ENCODE data around the gene RND2.
"Not testable (repeated sequence)": the region's sequence is repeated elsewhere in the genome, so short reads cannot be mapped to it uniquely, and the experiment has no call there.

The RND2 gene

GRCh38 chr17:43024407-43025289, at the start of gene RND2:
TSS of gene RND2 (plus strand) at chr17:43025231. CDS start at chr17:43025348, 117 bp downstream.
- DNase-seq = peak; percentile 75

- no peak for DNase-seq
Measured at GRCh38 chr17:42975265-42975664, 49.8 kb upstream of the RND2 start.

- DNase-seq = not testable (repeated sequence)
Measured at GRCh38 chr17:42975701-42976100, 49.3 kb upstream of the RND2 start.

- no peak for DNase-seq
Measured at GRCh38 chr17:42979511-42980273, 45.3 kb upstream of the RND2 start, which contains the start of gene PTGES3L. TSS of gene PTGES3L (minus strand) at chr17:42980080. CDS start at chr17:42980053, 27 bp downstream.

- peak; percentile 88 for DNase-seq
Measured at GRCh38 chr17:42980274-42980765, 44.7 kb upstream of the RND2 start, which contains the start of gene RUNDC1. TSS of gene RUNDC1 (plus strand) at chr17:42980565. CDS start at chr17:42980577, 12 bp downstream.

- peak; percentile 65 for DNase-seq
Measured at GRCh38 chr17:42980766-42981397, 44.1 kb upstream of the RND2 start.

- DNase-seq = no peak
Measured at GRCh38 chr17:42982266-42982665, 42.8 kb upstream of the RND2 start.

- DNase-seq = no peak
Measured at GRCh38 chr17:42985225-42985624, 39.8 kb upstream of the RND2 start.

- no peak for DNase-seq
Measured at GRCh38 chr17:42989141-42989540, 35.9 kb upstream of the RND2 start.

- DNase-seq = no peak
Measured at GRCh38 chr17:42989726-42990652, 35.0 kb upstream of the RND2 start.

GRCh38 chr17:42991471-42991870, 33.6 kb upstream of the RND2 start:
- no peak for DNase-seq

GRCh38 chr17:42992872-42993271, 32.2 kb upstream of the RND2 start:
- DNase-seq = no peak

GRCh38 chr17:42993913-42994312, 31.1 kb upstream of the RND2 start:
- not testable (repeated sequence) for DNase-seq

GRCh38 chr17:42997390-42997983, 27.5 kb upstream of the RND2 start:
- DNase-seq = no peak

GRCh38 chr17:42997984-42998938, 26.8 kb upstream of the RND2 start, which contains the start of gene RPL27:
TSS of gene RPL27 (plus strand) at chr17:42998419. CDS start at chr17:42998751, 332 bp downstream.
- peak; percentile 97 for DNase-seq

GRCh38 chr17:42999003-42999525, 26.0 kb upstream of the RND2 start:
- no peak for DNase-seq

- not testable (repeated sequence) for DNase-seq
Measured at GRCh38 chr17:43000894-43001293, 24.1 kb upstream of the RND2 start.

GRCh38 chr17:43003542-43004172, 21.4 kb upstream of the RND2 start:
- DNase-seq = no peak
